SK-N-SH treated with all-trans-retinoic acid at 6 μM for 48 hours (cell line): ENCODE results near the gene SEC14L2.

ENCODE experiments used
- BACH2 ChIP-seq: fragments of 250-450 bp; sonication (Bioruptor Pico); IDR thresholded peaks from 2 replicates; pipeline ENCODE4 v1.9.0; 2021; ENCODE audit warnings: mild to moderate bottlenecking, borderline replicate concordance
- ESRRG ChIP-seq: fragments of 250-450 bp; sonication (Bioruptor Pico); IDR thresholded peaks from 2 replicates; pipeline ENCODE4 v1.6.1; 2021; ENCODE audit warnings: mild to moderate bottlenecking
- ISL1 ChIP-seq: fragments of 250-450 bp; sonication (Bioruptor Pico); IDR thresholded peaks from 2 replicates; pipeline ENCODE4 v2.1.2; 2022; ENCODE audit warnings: mild to moderate bottlenecking, moderate library complexity
- OSR1 ChIP-seq: fragments of 250-450 bp; sonication (Bioruptor Pico); IDR thresholded peaks from 2 replicates; pipeline ENCODE4 v1.8.0; 2022; ENCODE audit warnings: moderate library complexity, mild to moderate bottlenecking, inconsistent platforms
- ZNF565 ChIP-seq: fragments of 450-650 bp; formaldehyde crosslinking; conservative IDR thresholded peaks from 2 replicates; pipeline ENCODE4 v1.5.0; 2020; ENCODE audit warnings: low read depth, mild to moderate bottlenecking, moderate library complexity

DNA sequence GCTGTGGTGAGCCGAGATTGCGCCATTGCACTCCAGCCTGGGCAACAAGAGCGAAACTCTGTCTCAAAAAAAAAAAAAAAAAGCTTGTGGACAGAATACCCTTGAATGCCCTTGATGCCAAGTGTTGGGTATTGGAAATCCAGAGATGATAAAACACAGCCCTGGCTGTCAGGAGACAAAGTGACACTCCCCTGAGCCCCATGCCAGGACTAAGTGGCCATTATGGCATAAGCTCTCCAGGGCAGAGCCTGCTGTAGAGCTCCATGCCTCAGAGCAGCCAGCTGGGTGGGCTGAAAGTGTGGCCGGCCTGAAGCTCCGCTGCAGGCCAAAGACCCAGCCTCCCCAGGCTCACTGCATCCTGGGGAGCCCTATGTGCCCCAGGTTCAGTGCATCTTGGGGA is 14.5 kb upstream of the SEC14L2 start:
- TF ChIP-seq ESRRG (CRISPR knock-in tag): no peak
- no peak for TF ChIP-seq BACH2 (CRISPR knock-in tag)
- no peak for TF ChIP-seq ZNF565 (CRISPR knock-in tag)
- TF ChIP-seq OSR1 (CRISPR knock-in tag): no peak
- no peak for TF ChIP-seq ISL1 (CRISPR knock-in tag)
